ENCODE measurements around the gene TMEM225B. TPM values are rescaled to one million over a fixed set of nuclear protein-coding genes. Genes with fewer than 3 reads are reported as not detected.

The TMEM225B gene
- total and polyA plus RNA-seq, 2 of the 4 experiments (the other 2 are of a cell fraction) = 0.32 to 0.54 TPM

GRCh38 chr7:99644431-99644830 is 46.4 kb downstream of the TMEM225B start:
- Histone ChIP-seq H2BK5ac (ENCODE audit: low read depth, low read length, poor library complexity, severe bottlenecking) (no peak overlapping the region), H3K4me2 (ENCODE audit: low read depth, low read length) (no peak overlapping the region), H2BK15ac (ENCODE audit: low read depth, low read length) (no peak overlapping the region), H4K8ac (ENCODE audit: low read depth in 2 of 2, low read length in 2 of 2) (no peak overlapping the region), H3K9ac (ENCODE audit: low read depth, low read length) (no peak overlapping the region), H3K4me1 (ENCODE audit: control insufficient read depth, insufficient read depth, low read length) (no peaks in the 10 kb centered on the region), H3K56ac (ENCODE audit: extremely low read depth, insufficient read depth, low read length) (no peak overlapping the region), H2AFZ (replicated peaks; ENCODE audit: low read length, poor library complexity) (no peak overlapping the region), H3K14ac (replicated peaks; ENCODE audit: low read depth, low read length) (no peak overlapping the region), H4K91ac (ENCODE audit: insufficient read depth, low read depth, low read length) (no peak overlapping the region), H3K27me3 (ENCODE audit: control insufficient read depth, insufficient read depth, low read length) (no peaks in the 10 kb centered on the region), H2AK5ac (ENCODE audit: low read depth, low read length) (no peak overlapping the region), H3K4me3 (ENCODE audit: insufficient read depth, low read depth, low read length) (no peak overlapping the region), H2AK9ac (replicated peaks; ENCODE audit: low read depth, low read length, poor library complexity) (no peak overlapping the region), H3K9me1 (ENCODE audit: insufficient read depth, low read length) (no peaks in the 10 kb centered on the region), H2BK120ac (ENCODE audit: low read depth, low read length) (no peak overlapping the region), H3K27ac (ENCODE audit: insufficient read depth, low read length) (no peak overlapping the region), H3K9me3 (ENCODE audit: control insufficient read depth, insufficient read depth, low read length) (no peaks in the 10 kb centered on the region), H2BK20ac (ENCODE audit: low read depth, low read length) (no peak overlapping the region), H4K5ac (ENCODE audit: low read depth, low read length) (no peak overlapping the region), H3K23ac (ENCODE audit: low read depth, low read length) (no peak overlapping the region), H3K18ac (ENCODE audit: low read depth, low read length) (no peak overlapping the region), H3K79me1 (ENCODE audit: low read depth in 1 of 2, low read length in 2 of 2) (no peaks in the 10 kb centered on the region), H3K36me3 (ENCODE audit: control insufficient read depth, insufficient read depth, low read length) (0 out of 2 replicates have a peak, but pooled peaks cover 2% of the 10 kb centered on the region), H3K4ac (ENCODE audit: low read depth, low read length) (no peak overlapping the region), H4K20me1 (ENCODE audit: insufficient read depth, low read length) (no peaks in the 10 kb centered on the region)
- ATAC-seq (ENCODE audit: low read depth) (no peak), DNase-seq (no peak)
- intact Hi-C loops (cut with micrococcal nuclease) (no loop called here), dilution Hi-C loops (cut with HindIII; ENCODE audit: low sequenced_read_pairs, unreplicated experiment) (no loop called here), in situ Hi-C loops (cut with MboI; ENCODE audit: low sequenced_read_pairs) (no loop called here)
- no CpG with 5 or more reads among the region's 3 CpGs for WGBS, 2 experiments (ENCODE audit: extremely low coverage in 2 of 2, insufficient read length in 1 of 2)
- no peak for TF ChIP-seq BHLHE40 (IDR thresholded peaks at IDR 0.05; ENCODE audit: low read depth, low read length)
- TF ChIP-seq POLR2A (IDR thresholded peaks at IDR 0.05; ENCODE audit: low read depth, low read length) = no peak
- no peak for TF ChIP-seq SMC3 (IDR thresholded peaks at IDR 0.05; ENCODE audit: low read depth, low read length)
- TF ChIP-seq FOS (IDR thresholded peaks at IDR 0.05; ENCODE audit: low read depth, low read length) = no peak
- TF ChIP-seq RAD21 (IDR thresholded peaks at IDR 0.05; ENCODE audit: low read length) = no peak
- no peak for TF ChIP-seq CHD1 (IDR thresholded peaks at IDR 0.05; ENCODE audit: low read depth, low read length)
- no peak for TF ChIP-seq RCOR1 (IDR thresholded peaks at IDR 0.05; ENCODE audit: insufficient replicate concordance, low read length)
- CTCF ChIA-PET = no interaction called here
- POLR2A ChIA-PET (ENCODE audit: unreplicated experiment) = no interaction called here
- no TSS peak for BruUV-seq (replicated peaks)

Data from IMR-90 (cell line).